ENCODE results near the gene COL21A1. TPM values are rescaled to one million over a fixed set of nuclear protein-coding genes. Genes with fewer than 3 reads are reported as not detected.

COL21A1 gene
- total RNA-seq, 1 donor from 2014 or later, result 16.8 TPM

DNA sequence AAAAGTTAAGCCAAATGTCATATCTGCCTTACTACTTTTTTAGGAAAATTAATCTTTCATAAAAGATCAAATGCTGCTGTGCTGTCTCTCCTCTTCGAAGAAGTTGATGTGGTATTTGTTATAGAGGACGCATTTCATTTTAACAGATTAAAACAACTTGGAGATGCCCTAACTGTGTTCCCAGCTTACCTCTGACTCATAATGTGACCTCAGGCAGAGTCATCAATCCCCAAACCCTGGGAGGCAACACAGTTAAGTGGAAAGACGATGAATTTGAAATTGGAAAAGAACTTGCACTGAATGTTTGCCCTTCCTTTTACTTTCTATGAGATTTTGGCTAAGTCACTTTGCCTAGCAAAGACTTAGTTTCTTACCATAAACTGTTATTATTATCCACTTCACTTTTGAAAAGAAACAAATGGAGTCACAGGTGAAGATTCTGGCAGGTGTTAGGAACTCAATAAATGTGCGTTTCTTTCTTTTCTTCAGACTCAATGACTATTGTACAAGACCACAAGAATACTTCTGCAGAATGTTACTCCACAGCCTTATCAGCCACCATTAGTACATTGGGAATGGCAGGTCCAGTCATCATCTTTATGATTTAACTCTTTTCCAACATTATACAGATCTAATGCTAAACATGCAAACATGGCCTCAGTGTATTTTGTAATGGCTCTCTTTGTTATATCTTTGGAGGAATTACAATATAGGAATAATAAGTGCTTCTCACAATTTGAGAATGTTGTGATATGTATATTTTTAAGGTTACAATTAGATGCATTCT lies 102.6 kb downstream of the COL21A1 start:
- H3K27me3 Mint-ChIP-seq, result no peaks in the 10 kb centered on the region
- no peak for DNase-seq (ENCODE audit: low spot score, unreplicated experiment)
- H3K4me1 Mint-ChIP-seq (ENCODE audit: low read depth), result no peaks in the 10 kb centered on the region
- no peaks in the 10 kb centered on the region for H3K36me3 Mint-ChIP-seq (ENCODE audit: insufficient read depth)
- H3K4me3 Mint-ChIP-seq (ENCODE audit: low read depth), result no peak overlapping the region
- H3K9me3 Mint-ChIP-seq (ENCODE audit: low read depth), result peaks cover 3% of the 10 kb centered on the region
- TF ChIP-seq, protein P1, sequence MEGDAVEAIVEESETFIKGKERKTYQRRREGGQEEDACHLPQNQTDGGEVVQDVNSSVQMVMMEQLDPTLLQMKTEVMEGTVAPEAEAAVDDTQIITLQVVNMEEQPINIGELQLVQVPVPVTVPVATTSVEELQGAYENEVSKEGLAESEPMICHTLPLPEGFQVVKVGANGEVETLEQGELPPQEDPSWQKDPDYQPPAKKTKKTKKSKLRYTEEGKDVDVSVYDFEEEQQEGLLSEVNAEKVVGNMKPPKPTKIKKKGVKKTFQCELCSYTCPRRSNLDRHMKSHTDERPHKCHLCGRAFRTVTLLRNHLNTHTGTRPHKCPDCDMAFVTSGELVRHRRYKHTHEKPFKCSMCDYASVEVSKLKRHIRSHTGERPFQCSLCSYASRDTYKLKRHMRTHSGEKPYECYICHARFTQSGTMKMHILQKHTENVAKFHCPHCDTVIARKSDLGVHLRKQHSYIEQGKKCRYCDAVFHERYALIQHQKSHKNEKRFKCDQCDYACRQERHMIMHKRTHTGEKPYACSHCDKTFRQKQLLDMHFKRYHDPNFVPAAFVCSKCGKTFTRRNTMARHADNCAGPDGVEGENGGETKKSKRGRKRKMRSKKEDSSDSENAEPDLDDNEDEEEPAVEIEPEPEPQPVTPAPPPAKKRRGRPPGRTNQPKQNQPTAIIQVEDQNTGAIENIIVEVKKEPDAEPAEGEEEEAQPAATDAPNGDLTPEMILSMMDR (IDR thresholded peaks at IDR 0.05; ENCODE audit: unreplicated experiment), result no peak
- no peak overlapping the region for H3K27ac Mint-ChIP-seq

DNA sequence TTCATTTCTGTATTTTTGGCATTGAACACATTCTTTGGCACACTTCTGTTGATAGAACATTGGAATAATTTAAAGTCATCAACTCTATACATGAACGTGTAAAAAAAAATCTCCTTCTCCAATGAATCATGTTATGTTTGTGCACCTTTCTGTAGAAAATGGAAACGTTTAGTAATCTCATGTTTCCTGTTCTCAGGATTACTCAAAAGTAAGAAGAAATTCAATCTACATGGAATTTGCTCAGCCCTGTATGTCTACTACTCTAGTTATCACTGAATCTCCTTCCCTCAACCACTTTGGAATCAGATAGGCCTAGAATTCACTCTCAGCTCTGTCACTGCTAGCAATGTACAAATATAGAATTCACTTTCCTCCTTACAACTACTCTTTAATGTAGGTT lies 103.6 kb downstream of the COL21A1 start:
- no peaks in the 10 kb centered on the region for H3K4me1 Mint-ChIP-seq (ENCODE audit: low read depth)
- H3K27ac Mint-ChIP-seq, result no peak overlapping the region
- H3K36me3 Mint-ChIP-seq (ENCODE audit: insufficient read depth), result no peaks in the 10 kb centered on the region
- H3K27me3 Mint-ChIP-seq, result no peaks in the 10 kb centered on the region
- H3K4me3 Mint-ChIP-seq (ENCODE audit: low read depth), result no peak overlapping the region
- TF ChIP-seq, protein P1 (IDR thresholded peaks at IDR 0.05; ENCODE audit: unreplicated experiment), result no peak
- DNase-seq (ENCODE audit: low spot score, unreplicated experiment), result no peak
- H3K9me3 Mint-ChIP-seq (ENCODE audit: low read depth), result peaks cover 3% of the 10 kb centered on the region

DNA sequence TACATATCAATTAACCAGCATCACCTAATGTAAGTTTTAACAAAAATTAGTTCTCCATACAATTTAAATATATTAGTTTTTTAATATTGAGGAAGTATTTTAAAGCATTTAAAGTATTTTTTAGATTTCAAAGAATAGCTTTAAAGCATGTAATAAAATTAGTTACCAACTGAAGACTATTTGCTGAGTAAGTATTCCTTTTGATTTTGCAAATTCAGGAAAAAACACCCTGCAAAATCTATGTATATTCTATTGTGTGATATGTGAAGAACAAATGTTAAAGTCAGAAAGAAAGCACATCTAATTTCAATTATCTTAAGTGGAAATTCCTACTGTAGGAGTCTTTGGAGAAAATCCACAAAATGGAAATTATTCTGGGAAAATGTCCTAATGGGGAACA lies 107.3 kb downstream of the COL21A1 start:
- TF ChIP-seq, protein P1 (IDR thresholded peaks at IDR 0.05; ENCODE audit: unreplicated experiment), result no peak
- no peak overlapping the region for H3K4me3 Mint-ChIP-seq (ENCODE audit: low read depth)
- H3K27ac Mint-ChIP-seq, result no peak overlapping the region
- no peaks in the 10 kb centered on the region for H3K4me1 Mint-ChIP-seq (ENCODE audit: low read depth)
- H3K36me3 Mint-ChIP-seq (ENCODE audit: insufficient read depth), result no peaks in the 10 kb centered on the region
- H3K9me3 Mint-ChIP-seq (ENCODE audit: low read depth), result peaks cover 5% of the 10 kb centered on the region
- H3K27me3 Mint-ChIP-seq, result no peaks in the 10 kb centered on the region
- DNase-seq (ENCODE audit: low spot score, unreplicated experiment), result no peak

DNA sequence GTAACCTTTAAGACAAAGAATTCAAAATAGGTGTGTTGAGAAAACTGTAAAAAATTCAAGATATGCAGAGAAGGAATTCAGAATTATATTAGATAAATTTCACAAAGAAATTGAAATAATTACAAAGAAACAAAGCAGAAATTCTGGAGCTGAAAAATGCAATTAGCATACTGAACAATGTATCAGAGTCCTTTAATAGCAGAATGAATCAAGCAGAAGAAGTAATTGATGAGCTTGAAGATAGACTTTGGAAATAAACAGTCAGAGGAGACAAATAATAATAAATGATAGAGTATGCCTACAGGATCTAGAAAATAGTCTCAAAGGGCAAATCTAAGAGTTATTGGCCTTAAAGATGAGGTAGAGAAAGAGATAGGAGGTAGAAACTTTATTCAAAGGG lies 131.7 kb downstream of the COL21A1 start:
- no peak for DNase-seq (ENCODE audit: low spot score, unreplicated experiment)
- Mint-ChIP-seq H3K9me3 (ENCODE audit: low read depth) (peaks cover 12% of the 10 kb centered on the region), H3K27me3 (no peaks in the 10 kb centered on the region), H3K36me3 (ENCODE audit: insufficient read depth) (no peaks in the 10 kb centered on the region), H3K4me3 (ENCODE audit: low read depth) (no peak overlapping the region), H3K4me1 (ENCODE audit: low read depth) (no peaks in the 10 kb centered on the region), H3K27ac (no peak overlapping the region)
- TF ChIP-seq, protein P1 (IDR thresholded peaks at IDR 0.05; ENCODE audit: unreplicated experiment), result no peak

DNA sequence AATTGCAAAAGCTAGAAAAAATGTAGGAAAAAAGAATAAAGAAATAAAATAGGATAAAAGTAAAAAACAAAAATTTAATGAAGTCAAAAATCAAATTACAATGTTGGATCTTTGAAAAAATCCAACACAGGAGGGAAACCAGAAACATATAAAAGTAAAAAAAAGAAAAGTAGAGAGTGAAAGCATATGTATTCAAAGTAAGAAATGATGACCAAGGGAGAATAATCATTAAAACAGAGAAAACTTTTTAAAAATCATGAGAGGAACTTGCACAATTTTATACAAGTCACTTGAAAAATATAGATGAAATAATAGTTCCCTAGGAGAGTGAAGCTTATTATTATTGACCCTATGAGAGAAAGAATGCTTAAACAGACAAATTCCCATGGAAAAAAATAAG lies 138.2 kb downstream of the COL21A1 start:
- H3K27ac Mint-ChIP-seq, result no peak overlapping the region
- H3K27me3 Mint-ChIP-seq, result no peaks in the 10 kb centered on the region
- no peak overlapping the region for H3K4me3 Mint-ChIP-seq (ENCODE audit: low read depth)
- H3K9me3 Mint-ChIP-seq (ENCODE audit: low read depth), result peaks cover 8% of the 10 kb centered on the region
- no peaks in the 10 kb centered on the region for H3K4me1 Mint-ChIP-seq (ENCODE audit: low read depth)
- no peaks in the 10 kb centered on the region for H3K36me3 Mint-ChIP-seq (ENCODE audit: insufficient read depth)
- DNase-seq (ENCODE audit: low spot score, unreplicated experiment), result no peak
- TF ChIP-seq, protein P1 (IDR thresholded peaks at IDR 0.05; ENCODE audit: unreplicated experiment), result no peak

All from progenitor cell of endocrine pancreas (in vitro differentiated cells).